Measurements from ENCODE around the gene CD300LF. TPM values are rescaled to one million over a fixed set of nuclear protein-coding genes. Genes with fewer than 3 reads are reported as not detected.

The CD300LF gene
- total and polyA plus RNA-seq, 8 donors: 0.19 to 4.7 (median 0.29) TPM

GRCh38 chr17:74682471-74683190, 30.1 kb downstream of the CD300LF start:
- WGBS, 2 donors: 66 to 73% methylated on average over 15 of the region's 15 CpGs
- no peak for FAIRE-seq
- no peak for TF ChIP-seq CTCF (IDR thresholded peaks at IDR 0.05)

DNA sequence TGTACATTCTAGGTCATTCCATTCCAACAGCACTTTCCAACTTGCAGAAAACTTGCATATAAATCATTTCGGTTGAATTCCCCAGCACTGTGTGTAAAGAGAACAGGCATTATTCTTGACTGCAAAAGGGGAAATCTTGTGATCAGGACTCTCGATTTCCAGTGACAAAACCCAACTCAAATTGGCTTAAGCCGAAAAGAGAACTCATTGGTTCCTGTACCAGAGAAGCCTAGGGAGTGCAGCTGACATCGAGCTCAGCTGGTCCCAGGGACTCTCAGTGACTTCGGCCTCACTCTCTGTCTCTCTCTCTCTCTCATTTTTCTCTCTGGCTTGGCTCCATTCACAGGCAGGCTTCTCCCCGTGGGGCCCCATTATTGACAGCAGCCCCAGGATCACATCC, 30.7 kb downstream of the CD300LF start:
- DNase-seq (no peak), FAIRE-seq (no peak), ATAC-seq (peak in 2 of 4 donors; percentile 29 to 68)
- Histone ChIP-seq H3K9me3 (no peaks in the 10 kb centered on the region), H3K36me3 (no peaks in the 10 kb centered on the region), H3K4me1 (no peaks in the 10 kb centered on the region), H3K27me3 (peaks cover 0 to 3% (median 0%) of the 10 kb centered on the region in 4 donors), H3K4me3 (no peak overlapping the region), H3K27ac (no peak overlapping the region)
- intact Hi-C loops (cut with DNase I): no loop called here
- TF ChIP-seq CTCF (IDR thresholded peaks at IDR 0.05): no peak
- whole genome bisulfite sequencing, 2 donors: 58% methylated on average over 6 of the region's 6 CpGs

More at GRCh38 chr17:74682471-74683190, 30.1 kb downstream of the CD300LF start:
- Histone ChIP-seq H3K4me3 (no peak overlapping the region), H3K27ac (no peak overlapping the region), H3K36me3 (no peaks in the 10 kb centered on the region), H3K4me1 (no peaks in the 10 kb centered on the region), H3K27me3 (peaks cover 0 to 3% (median 0%) of the 10 kb centered on the region in 4 donors), H3K9me3 (no peaks in the 10 kb centered on the region)
- intact Hi-C loops (cut with DNase I): no loop called here
- no peak for DNase-seq
- ATAC-seq: no peak

DNA sequence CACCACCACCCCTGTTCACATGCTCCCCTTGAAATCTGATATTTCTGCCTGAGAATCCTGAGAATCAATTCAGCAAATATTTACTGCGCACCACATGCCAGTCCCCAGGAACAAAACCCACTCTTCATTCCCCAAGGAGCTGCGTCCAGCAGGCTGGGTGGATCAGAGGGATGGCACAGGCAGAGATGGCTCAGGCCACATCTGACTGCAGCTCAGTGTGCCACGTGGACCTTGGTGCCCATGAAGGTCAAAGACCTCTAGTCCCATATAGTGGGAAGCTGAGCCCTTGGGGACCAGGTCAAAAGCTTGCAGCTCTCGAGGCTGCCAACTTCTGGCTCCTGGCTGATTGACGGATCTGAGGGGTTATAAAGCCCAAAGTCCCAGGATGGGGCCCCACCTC, 31.8 kb downstream of the CD300LF start:
- H3K4me3 ChIP-seq: no peak overlapping the region
- H3K36me3 ChIP-seq: no peaks in the 10 kb centered on the region
- WGBS, 2 donors: 41 to 53% methylated on average over 5 of the region's 5 CpGs
- intact Hi-C loops (cut with DNase I): no loop called here
- TF ChIP-seq CTCF (IDR thresholded peaks at IDR 0.05): no peak
- ATAC-seq (no peak), FAIRE-seq (no peak), DNase-seq (no peak)
- peaks cover 0 to 3% (median 0%) of the 10 kb centered on the region in 4 donors for H3K27me3 ChIP-seq
- no peaks in the 10 kb centered on the region for H3K9me3 ChIP-seq
- no peak overlapping the region for H3K27ac ChIP-seq
- no peaks in the 10 kb centered on the region for H3K4me1 ChIP-seq

GRCh38 chr17:74680213-74680612, 32.5 kb downstream of the CD300LF start:
- TF ChIP-seq CTCF (IDR thresholded peaks at IDR 0.05): no peak
- FAIRE-seq (no peak), ATAC-seq (no peak), DNase-seq (no peak)
- WGBS, 2 donors: 44 to 73% methylated on average over 2 of the region's 2 CpGs
- no peak overlapping the region for H3K4me3 ChIP-seq
- H3K27me3 ChIP-seq: peaks cover 0 to 3% (median 0%) of the 10 kb centered on the region in 4 donors
- no peaks in the 10 kb centered on the region for H3K9me3 ChIP-seq
- H3K4me1 ChIP-seq: no peaks in the 10 kb centered on the region
- H3K27ac ChIP-seq: no peak overlapping the region
- no peaks in the 10 kb centered on the region for H3K36me3 ChIP-seq
- intact Hi-C loops (cut with DNase I): no loop called here

GRCh38 chr17:74679374-74679773, 33.3 kb downstream of the CD300LF start:
- no peaks in the 10 kb centered on the region for H3K36me3 ChIP-seq
- no peak overlapping the region for H3K27ac ChIP-seq
- TF ChIP-seq CTCF (IDR thresholded peaks at IDR 0.05): no peak
- no peaks in the 10 kb centered on the region for H3K4me1 ChIP-seq
- FAIRE-seq (no peak), DNase-seq (no peak), ATAC-seq (no peak)
- no peak overlapping the region for H3K4me3 ChIP-seq
- intact Hi-C loops (cut with DNase I): no loop called here
- H3K27me3 ChIP-seq: peaks cover 0 to 3% (median 0%) of the 10 kb centered on the region in 4 donors
- 66 to 91% methylated on average over 2 of the region's 2 CpGs for WGBS, 2 donors
- no peaks in the 10 kb centered on the region for H3K9me3 ChIP-seq
